Measurements from ENCODE around the gene SLC10A3.

DNA sequence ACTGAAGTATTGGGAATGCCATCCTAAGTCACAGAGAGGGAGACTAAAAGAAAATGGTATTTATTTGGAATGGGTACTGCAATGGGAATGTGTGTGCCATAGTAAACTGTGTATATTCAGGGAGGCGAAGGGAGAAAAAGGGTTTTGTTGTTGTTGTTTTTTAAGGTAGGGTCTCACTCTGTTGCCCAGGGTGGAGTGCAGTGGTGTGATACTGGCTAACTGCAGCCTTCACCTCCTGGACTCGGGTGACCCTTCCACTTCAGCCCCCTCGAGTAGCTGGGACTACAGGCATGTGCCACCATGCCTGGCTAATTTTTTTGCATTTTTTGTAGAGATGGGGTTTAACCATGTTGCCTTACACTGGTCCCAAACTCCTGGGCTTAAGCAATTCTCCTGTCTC, 4.3 kb upstream of the SLC10A3 start:
- TF ChIP-seq CTCF (IDR thresholded peaks at IDR 0.05; ENCODE audit: control extremely low read depth in 1 of 3, insufficient read depth in 1 of 3, low read depth in 1 of 3, low read length in 3 of 3) (no peak), CREB1 (IDR thresholded peaks at IDR 0.05) (no peak), CHD2 (IDR thresholded peaks at IDR 0.05; ENCODE audit: low read length) (no peak), NRF1 (IDR thresholded peaks at IDR 0.05; ENCODE audit: low read depth, low read length) (no peak)

All from H1 (cell line).